HEK293 (cell line): Measurements from ENCODE around the gene MEGF6.

Experiments used
- CTCF ChIA-PET: fragments of 350-600 bp; formaldehyde crosslinking; extraction: SDS; loops from one replicate; lab custom pipeline; 2021; ENCODE audit warnings: antibody characterized with exemption; lab: Yijun Ruan, JAX
- POLR2A ChIA-PET: fragments of 300-600 bp; formaldehyde crosslinking; extraction: SDS; loops from one replicate; lab custom pipeline; 2020; ENCODE audit warnings: antibody characterized with exemption, inconsistent platforms; lab: Yijun Ruan, JAX
- H3K27ac ChIP-seq: fragments of 200-500 bp; sonication (Bioruptor generic); 2 replicates; pipeline ENCODE4 v1.5.1; 2014; ENCODE audit warnings: low read depth, low read length, control low read depth, inconsistent platforms; ENCODE audit errors: extremely low read depth
- H3K36me3 ChIP-seq, 2 experiments: fragments of 200-500 bp in 1 of 2; sonication (Bioruptor generic) in 1 of 2; 1 replicate in 1 of 2; 2 replicates in 1 of 2; pipeline ENCODE4 v1.5.1; 2014 to 2017; ENCODE audit warnings: inconsistent platforms in 2 of 2, low read length in 2 of 2; ENCODE audit not compliant: control insufficient read depth in 2 of 2, insufficient read depth in 1 of 2
- H3K4me1 ChIP-seq: fragments of 200-500 bp; sonication (Bioruptor generic); 2 replicates; pipeline ENCODE4 v1.5.1; 2014; ENCODE audit warnings: mild to moderate bottlenecking, low read length, inconsistent platforms; ENCODE audit not compliant: control insufficient read depth, insufficient read depth
- H3K4me3 ChIP-seq: 2 replicates; pipeline ENCODE4 v1.5.1; 2011; ENCODE audit warnings: low read depth, mild to moderate bottlenecking, control low read depth, low read length, moderate library complexity
- H3K9me3 ChIP-seq: fragments of 200-500 bp; sonication (Bioruptor generic); 2 replicates; pipeline ENCODE4 v1.5.1; 2014; ENCODE audit warnings: low read depth, low read length, inconsistent platforms; ENCODE audit not compliant: control insufficient read depth, insufficient read depth
- BCL11A ChIP-seq: fragments of 450-650 bp; formaldehyde crosslinking; IDR thresholded peaks from 2 replicates; pipeline ENCODE4 v1.5.1; 2016; ENCODE audit warnings: low read depth, missing biosample characterization, missing genetic modification characterization
- GLI2 ChIP-seq: fragments of 450-650 bp; formaldehyde crosslinking; IDR thresholded peaks from 2 replicates; pipeline ENCODE4; 2017; ENCODE audit warnings: missing biosample characterization, missing genetic modification characterization, low read depth, borderline replicate concordance
- HOXC10 ChIP-seq: sonication (generic); formaldehyde crosslinking; IDR thresholded peaks from 2 replicates; pipeline ENCODE4 v1.8.1; 2023; ENCODE audit warnings: mild to moderate bottlenecking, missing genetic modification reagents
- KLF1 ChIP-seq: fragments of 450-650 bp; formaldehyde crosslinking; IDR thresholded peaks from 2 replicates; pipeline ENCODE4 v1.5.1; 2016; ENCODE audit warnings: missing biosample characterization, missing genetic modification characterization
- KLF16 ChIP-seq: fragments of 450-650 bp; formaldehyde crosslinking; IDR thresholded peaks from 2 replicates; pipeline ENCODE4 v1.5.1; 2017; ENCODE audit warnings: missing biosample characterization, missing genetic modification characterization
- OVOL3 ChIP-seq: fragments of 450-650 bp; formaldehyde crosslinking; IDR thresholded peaks from 2 replicates; pipeline ENCODE4 v1.5.1; 2016; ENCODE audit warnings: missing biosample characterization, missing genetic modification characterization
- REPIN1 ChIP-seq: fragments of 450-650 bp; formaldehyde crosslinking; IDR thresholded peaks from 2 replicates; pipeline ENCODE4 v1.5.1; 2017; ENCODE audit warnings: missing biosample characterization, missing genetic modification characterization, low read depth
- TRIM28 ChIP-seq: IDR thresholded peaks from 2 replicates; pipeline ENCODE4 v1.6.1; 2011; ENCODE audit warnings: low read length, control low read depth, borderline replicate concordance
- ZIC2 ChIP-seq: fragments of 450-650 bp; formaldehyde crosslinking; IDR thresholded peaks from 2 replicates; pipeline ENCODE4 v1.5.1; 2016; ENCODE audit warnings: missing biosample characterization, missing genetic modification characterization
- ZNF140 ChIP-seq: fragments of 450-650 bp; formaldehyde crosslinking; IDR thresholded peaks from 2 replicates; pipeline ENCODE4 v1.5.1; 2016; ENCODE audit warnings: missing biosample characterization, missing genetic modification characterization
- ZNF341 ChIP-seq: fragments of 450-650 bp; formaldehyde crosslinking; IDR thresholded peaks from 2 replicates; pipeline ENCODE4; 2016; ENCODE audit warnings: low read depth, missing biosample characterization, missing genetic modification characterization
- ZNF37A ChIP-seq: fragments of 450-650 bp; IDR thresholded peaks from 2 replicates; pipeline ENCODE4 v1.5.1; 2018; ENCODE audit warnings: missing biosample characterization, missing genetic modification characterization
- ZNF529 ChIP-seq: fragments of 450-650 bp; formaldehyde crosslinking; IDR thresholded peaks from 2 replicates; pipeline ENCODE4 v1.5.1; 2017; ENCODE audit warnings: missing genetic modification characterization, missing biosample characterization; ENCODE audit not compliant: insufficient replicate concordance
- ZNF555 ChIP-seq: fragments of 450-650 bp; formaldehyde crosslinking; conservative IDR thresholded peaks from 2 replicates; pipeline ENCODE4 v1.5.1; 2017; ENCODE audit warnings: missing biosample characterization, mild to moderate bottlenecking, missing genetic modification characterization, inconsistent platforms
- ZNF747 ChIP-seq: fragments of 450-650 bp; formaldehyde crosslinking; IDR thresholded peaks from 2 replicates; pipeline ENCODE4 v1.5.1; 2016; ENCODE audit warnings: missing biosample characterization, missing genetic modification characterization
- ZNF843 ChIP-seq: fragments of 450-650 bp; formaldehyde crosslinking; IDR thresholded peaks from 2 replicates; pipeline ENCODE4 v1.5.1; 2016; ENCODE audit warnings: missing biosample characterization, missing genetic modification characterization
- TF ChIP-seq, protein P1 (sequence below): sonication (generic); formaldehyde crosslinking; IDR thresholded peaks from 2 replicates; pipeline ENCODE4 v1.8.1; 2022; ENCODE audit warnings: mild to moderate bottlenecking, moderate library complexity, missing genetic modification reagents
- TF ChIP-seq, protein P2 (sequence below): fragments of 450-650 bp; formaldehyde crosslinking; IDR thresholded peaks from 2 replicates; pipeline ENCODE4 v1.5.1; 2016; ENCODE audit warnings: missing biosample characterization, missing genetic modification characterization
- TF ChIP-seq, protein P3 (sequence below): fragments of 450-650 bp; formaldehyde crosslinking; IDR thresholded peaks from 2 replicates; pipeline ENCODE4 v1.5.1; 2016; ENCODE audit warnings: missing biosample characterization, missing genetic modification characterization, low read depth
- TF ChIP-seq, protein P4 (sequence below): fragments of 450-650 bp; formaldehyde crosslinking; IDR thresholded peaks from 2 replicates; pipeline ENCODE4 v1.5.1; 2016; ENCODE audit warnings: missing biosample characterization, missing genetic modification characterization

The MEGF6 gene

DNA sequence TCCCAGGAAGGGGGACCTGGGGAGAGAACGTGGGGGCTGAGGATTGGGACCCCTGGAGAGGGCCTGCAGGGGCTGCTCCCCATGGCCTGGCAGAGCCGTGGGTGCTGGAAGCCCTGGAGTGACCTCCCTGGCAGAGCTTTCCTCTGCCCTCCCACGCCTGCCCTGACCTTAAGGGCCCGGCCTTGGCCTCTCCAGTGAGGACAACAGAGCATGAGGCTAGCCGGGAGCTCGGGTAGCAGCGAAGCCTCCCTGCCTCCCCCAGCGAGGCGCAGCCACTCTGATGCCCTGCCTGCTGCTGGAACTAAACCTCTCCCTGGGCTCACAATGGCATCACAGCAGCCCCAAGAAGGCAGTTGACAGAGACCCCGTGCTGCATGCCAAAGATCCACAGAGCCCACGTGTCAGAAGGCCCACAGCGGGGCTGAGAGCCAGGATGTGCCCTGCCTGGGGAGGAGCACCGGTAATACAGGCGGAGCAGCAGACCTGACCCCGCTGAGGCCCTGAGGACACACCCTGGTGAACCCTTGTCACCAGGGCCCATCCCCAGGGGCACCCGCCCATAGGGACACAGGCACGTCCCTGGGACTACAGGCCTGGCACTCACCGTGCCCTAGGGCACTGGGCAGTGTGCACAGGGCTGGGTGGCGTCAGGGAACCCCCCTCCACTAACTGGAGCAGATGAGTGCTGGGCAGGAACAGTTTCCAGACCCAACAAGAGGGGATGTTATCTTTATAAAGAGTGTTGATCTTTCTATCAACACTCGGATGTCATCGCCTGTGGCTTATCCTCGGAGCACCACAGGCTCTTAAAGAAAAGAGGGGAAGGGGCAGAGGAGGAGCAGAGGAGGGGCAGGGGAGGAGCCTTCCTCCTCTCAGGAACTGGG is 108.4 kb downstream of the MEGF6 start:
- no peaks in the 10 kb centered on the region for H3K4me1 ChIP-seq
- ChIA-PET POLR2A (interaction anchor here (0.6 kb wide), 1 partner anchor 411 kb away, joined by 7 read pairs; no protein-coding TSS in a partner anchor), CTCF (interaction anchor here (0.6 to 1.2 kb wide), 3 partner anchors 16 to 117 kb away, joined by 3 read pairs; no protein-coding TSS in a partner anchor)
- no peaks in the 10 kb centered on the region for H3K36me3 ChIP-seq
- H3K27ac ChIP-seq, result no peak overlapping the region
- H3K4me3 ChIP-seq, result no peak overlapping the region
- no peak for TF ChIP-seq ZNF140 (tag by site-specific recombination)
- TF ChIP-seq ZNF555, result no peak
- TF ChIP-seq, protein P1, sequence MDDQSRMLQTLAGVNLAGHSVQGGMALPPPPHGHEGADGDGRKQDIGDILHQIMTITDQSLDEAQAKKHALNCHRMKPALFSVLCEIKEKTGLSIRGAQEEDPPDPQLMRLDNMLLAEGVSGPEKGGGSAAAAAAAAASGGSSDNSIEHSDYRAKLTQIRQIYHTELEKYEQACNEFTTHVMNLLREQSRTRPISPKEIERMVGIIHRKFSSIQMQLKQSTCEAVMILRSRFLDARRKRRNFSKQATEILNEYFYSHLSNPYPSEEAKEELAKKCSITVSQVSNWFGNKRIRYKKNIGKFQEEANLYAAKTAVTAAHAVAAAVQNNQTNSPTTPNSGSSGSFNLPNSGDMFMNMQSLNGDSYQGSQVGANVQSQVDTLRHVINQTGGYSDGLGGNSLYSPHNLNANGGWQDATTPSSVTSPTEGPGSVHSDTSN, result no peak
- TF ChIP-seq ZIC2, result peak; percentile 40; the same call in 1 of the 2 replicates
- no peak for TF ChIP-seq ZNF529 (tag by site-specific recombination)
- TF ChIP-seq KLF1 (tag by site-specific recombination), result peak; percentile 35
- TF ChIP-seq, protein P2, sequence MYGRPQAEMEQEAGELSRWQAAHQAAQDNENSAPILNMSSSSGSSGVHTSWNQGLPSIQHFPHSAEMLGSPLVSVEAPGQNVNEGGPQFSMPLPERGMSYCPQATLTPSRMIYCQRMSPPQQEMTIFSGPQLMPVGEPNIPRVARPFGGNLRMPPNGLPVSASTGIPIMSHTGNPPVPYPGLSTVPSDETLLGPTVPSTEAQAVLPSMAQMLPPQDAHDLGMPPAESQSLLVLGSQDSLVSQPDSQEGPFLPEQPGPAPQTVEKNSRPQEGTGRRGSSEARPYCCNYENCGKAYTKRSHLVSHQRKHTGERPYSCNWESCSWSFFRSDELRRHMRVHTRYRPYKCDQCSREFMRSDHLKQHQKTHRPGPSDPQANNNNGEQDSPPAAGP, result peak; percentile 78; the same call in 1 of the 2 replicates
- no peak for TF ChIP-seq ZNF843 (tag by site-specific recombination)
- TF ChIP-seq OVOL3 (tag by site-specific recombination), result no peak
- TF ChIP-seq, protein P3, sequence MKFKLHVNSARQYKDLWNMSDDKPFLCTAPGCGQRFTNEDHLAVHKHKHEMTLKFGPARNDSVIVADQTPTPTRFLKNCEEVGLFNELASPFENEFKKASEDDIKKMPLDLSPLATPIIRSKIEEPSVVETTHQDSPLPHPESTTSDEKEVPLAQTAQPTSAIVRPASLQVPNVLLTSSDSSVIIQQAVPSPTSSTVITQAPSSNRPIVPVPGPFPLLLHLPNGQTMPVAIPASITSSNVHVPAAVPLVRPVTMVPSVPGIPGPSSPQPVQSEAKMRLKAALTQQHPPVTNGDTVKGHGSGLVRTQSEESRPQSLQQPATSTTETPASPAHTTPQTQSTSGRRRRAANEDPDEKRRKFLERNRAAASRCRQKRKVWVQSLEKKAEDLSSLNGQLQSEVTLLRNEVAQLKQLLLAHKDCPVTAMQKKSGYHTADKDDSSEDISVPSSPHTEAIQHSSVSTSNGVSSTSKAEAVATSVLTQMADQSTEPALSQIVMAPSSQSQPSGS, result no peak
- TF ChIP-seq, protein P4, sequence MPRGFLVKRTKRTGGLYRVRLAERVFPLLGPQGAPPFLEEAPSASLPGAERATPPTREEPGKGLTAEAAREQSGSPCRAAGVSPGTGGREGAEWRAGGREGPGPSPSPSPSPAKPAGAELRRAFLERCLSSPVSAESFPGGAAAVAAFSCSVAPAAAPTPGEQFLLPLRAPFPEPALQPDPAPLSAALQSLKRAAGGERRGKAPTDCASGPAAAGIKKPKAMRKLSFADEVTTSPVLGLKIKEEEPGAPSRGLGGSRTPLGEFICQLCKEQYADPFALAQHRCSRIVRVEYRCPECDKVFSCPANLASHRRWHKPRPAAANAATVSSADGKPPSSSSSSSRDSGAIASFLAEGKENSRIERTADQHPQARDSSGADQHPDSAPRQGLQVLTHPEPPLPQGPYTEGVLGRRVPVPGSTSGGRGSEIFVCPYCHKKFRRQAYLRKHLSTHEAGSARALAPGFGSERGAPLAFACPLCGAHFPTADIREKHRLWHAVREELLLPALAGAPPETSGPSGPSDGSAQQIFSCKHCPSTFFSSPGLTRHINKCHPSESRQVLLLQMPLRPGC, result no peak
- no peak for TF ChIP-seq GLI2 (tag by site-specific recombination)
- TF ChIP-seq ZNF747 (tag by site-specific recombination), result no peak
- no peak for TF ChIP-seq ZNF37A (tag by site-specific recombination)
- TF ChIP-seq REPIN1 (tag by site-specific recombination), result no peak
- TF ChIP-seq TRIM28, result no peak
- TF ChIP-seq BCL11A, result no peak
- no peak for TF ChIP-seq ZNF341 (tag by site-specific recombination)
- no peak for TF ChIP-seq KLF16 (tag by site-specific recombination)
- no peak for TF ChIP-seq HOXC10 (CRISPR knock-in tag)
- no peaks in the 10 kb centered on the region for H3K9me3 ChIP-seq
